Cortex of kidney (tissue), 1 donor: Measurements from ENCODE around the gene RHD.
"Not testable (repeated sequence)": the region's sequence is repeated elsewhere in the genome, so short reads cannot be mapped to it uniquely, and the experiment has no call there.

ENCODE experiments used
- DNase-seq: peaks from one replicate; lab custom pipeline; 2025; lab: John Stamatoyannopoulos, UW

RHD gene

DNA sequence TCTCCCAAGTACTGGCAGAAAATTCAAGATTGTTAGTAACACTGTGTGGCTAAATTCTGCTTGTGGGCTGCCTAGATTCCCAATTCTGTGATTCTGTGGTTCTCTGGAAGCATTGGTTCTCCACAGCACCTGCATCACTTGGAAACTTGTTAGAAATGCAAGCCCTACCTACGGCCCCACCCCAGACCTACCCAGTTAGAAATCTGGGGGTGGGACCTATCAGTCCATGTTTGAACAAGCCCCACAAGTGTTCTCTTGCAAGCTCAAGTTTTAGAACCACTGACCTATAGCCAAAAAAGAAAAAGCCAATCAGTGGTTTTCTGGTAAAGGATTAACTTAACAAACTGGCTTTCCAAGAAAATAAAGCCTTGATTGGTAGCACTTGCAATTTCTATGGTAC, 35.9 kb downstream of the RHD start:
- not testable (repeated sequence) for DNase-seq

DNA sequence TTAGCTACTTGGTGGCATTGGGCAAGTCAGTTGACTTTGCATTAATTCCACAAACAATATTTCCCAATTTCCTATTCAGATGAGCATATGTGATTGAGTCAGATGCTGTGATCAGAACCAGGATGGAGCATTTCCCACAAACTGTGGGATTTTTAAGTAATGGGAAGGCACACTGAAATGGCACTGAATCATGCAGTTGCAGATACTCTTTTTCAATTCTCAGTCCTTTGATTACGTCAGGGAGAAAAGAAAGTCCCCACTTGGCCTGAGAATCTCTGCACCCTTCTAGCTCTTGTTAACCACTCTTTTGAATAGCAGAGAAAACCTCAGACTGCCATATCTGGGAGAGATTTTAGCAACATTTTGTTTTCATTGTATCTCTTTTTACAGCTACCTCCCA, 36.8 kb downstream of the RHD start:
- DNase-seq: not testable (repeated sequence)

DNA sequence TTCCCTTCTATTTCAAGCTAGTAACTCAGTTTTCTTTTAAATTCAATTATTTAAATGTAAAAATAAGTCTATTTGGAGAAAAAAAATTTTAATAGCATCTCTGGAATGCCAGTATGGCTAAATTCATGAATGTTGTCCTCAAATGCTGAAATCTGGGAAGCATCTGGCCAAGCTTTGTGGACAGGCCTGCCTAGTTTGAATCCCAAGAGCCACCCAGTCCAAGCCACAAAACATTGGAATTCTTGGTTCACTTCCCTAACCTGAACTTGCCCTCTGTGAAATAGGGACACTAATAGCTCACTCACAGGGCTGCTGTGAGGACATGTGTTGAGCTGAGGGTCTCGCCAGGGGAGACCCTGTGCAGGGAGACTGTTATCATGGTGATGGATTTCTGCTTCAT, 37.2 kb downstream of the RHD start:
- DNase-seq: not testable (repeated sequence)

DNA sequence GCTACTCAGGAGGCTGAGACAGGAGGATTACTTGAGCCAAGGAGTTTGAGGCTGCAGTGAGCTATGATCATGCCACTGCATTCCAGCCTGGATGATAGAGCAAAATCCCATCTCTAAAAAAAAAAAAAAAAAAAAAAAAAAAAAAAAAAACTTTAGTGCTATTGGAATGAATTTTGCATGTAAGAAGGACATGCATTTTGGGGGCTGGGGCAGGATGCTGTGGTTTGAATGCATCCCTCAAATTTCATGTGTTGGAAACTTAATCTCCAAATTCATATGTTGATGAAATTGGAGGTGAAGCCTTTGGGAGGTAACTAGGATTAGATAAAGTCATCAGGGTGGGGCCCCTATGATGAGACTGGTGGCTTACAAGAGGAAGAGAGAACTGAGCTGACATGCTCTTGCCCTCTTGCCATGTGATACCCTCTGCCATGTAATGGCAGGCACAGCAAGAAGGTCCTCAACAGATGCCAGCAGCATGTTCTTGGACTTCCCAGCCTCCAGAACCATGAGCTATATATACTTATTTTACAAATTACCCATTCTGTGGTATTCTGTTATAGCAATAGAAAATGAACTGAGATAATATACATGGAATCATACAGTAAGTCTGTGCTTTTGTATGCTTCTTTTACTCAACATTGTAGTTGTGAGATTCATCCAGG, 40.6 kb downstream of the RHD start:
- DNase-seq: not testable (repeated sequence)

DNA sequence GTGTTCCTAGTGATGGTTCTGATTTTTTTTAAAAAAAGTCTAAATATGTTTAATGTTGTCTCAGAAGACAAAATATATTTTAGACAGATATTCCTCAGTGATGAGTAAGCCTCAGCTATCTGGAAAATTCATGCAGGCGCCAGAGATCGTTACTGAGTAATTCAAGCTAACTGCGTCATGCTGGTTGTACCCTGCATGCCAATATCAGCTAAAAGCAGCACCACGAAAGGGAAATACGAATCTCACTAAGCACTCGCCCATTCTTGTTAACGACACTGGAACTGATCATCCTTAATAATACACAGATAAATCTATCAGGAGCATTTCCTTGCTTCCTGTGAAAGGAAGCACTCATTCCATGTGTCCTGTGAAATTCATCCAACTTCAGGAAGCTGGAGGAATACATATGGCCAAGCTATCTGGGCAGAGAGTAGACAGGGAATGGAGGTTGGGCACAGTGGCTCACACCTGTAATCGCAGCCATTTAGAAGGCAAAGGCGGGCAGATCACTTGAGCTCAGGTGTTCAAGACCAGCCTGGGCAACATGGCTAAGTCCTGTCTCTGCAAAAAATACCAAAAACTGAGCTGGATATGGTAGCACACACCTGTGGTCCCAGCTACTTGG, 48.1 kb downstream of the RHD start:
- not testable (repeated sequence) for DNase-seq

DNA sequence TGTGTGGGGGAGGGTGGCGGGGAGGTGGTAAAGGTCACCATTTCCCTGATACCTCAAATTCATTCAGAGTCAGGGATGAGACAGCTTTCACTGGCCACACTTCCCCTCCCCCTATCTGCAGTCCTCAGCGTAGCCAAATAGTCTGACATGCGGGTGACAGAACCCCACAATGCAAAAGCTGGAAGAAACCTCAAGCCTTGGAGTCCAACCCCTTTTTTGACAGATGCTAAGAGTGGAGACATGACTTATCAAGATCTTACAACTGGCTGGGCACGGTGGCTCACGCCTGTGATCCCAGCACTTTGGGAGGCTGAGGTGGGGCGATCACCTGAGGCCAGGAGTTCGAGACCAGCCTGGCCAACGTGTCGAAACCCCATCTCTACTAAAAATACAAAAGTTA, 49.8 kb downstream of the RHD start:
- DNase-seq: not testable (repeated sequence)

DNA sequence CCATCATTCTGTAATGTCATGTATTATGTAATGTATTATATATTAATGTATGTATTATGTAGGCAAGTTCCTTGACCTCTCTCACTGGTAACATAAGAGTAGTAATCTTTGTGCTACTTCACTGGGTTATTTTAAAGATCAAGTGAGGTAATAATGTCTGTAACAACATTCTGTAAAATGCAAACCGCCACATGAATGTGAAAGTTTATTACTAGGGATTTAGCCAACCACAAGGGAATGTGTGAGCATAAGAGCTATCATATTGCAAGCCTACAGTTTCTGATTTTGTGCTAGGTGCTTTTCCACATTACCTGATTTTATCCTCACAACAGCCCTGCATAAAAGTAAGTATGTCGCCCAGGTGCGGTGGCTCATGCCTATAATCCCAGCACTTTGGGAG, 52.1 kb downstream of the RHD start:
- DNase-seq: not testable (repeated sequence)

DNA sequence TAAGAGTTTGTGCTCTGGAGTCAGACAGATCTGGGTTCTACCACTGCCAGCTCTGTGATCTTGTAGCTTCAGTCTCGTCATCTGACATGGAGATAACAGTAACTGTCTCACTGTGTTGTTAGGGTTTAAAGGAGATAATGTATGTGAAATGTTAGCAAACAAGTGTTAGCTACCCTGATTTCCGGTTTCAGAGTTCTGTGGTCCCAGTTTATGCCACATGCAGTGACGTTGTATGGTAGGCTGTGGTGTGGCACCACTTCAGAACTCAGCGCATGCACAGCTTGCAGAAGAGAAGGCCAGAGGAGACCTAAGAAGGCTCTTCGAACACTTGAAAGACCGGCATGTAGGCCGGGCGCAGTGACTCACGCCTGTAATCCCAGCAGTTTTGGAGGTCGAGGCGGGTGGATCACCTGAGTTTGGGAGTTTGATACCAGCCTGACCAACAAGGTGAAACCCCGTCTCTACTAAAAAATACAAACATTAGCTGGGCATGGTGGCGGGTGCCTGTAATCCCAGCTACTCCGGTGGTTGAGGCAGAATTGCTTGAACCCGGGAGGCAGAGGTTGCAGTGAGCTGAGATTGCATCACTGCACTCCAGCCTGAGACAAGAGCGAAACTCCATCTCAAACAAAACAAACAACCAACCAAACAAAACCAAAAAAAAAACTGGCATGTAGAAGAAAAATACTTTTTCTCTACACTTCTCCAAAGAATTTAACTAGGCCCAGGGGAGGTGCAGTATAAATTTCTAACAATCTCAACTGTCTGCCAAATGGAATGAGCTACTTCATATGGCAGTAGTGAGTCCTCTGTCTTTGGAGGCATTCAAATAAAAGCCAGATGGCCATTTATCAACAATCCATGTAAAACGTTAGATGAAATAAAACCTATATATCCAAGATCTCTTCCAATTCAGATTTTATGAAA, 55.8 kb downstream of the RHD start:
- not testable (repeated sequence) for DNase-seq

DNA sequence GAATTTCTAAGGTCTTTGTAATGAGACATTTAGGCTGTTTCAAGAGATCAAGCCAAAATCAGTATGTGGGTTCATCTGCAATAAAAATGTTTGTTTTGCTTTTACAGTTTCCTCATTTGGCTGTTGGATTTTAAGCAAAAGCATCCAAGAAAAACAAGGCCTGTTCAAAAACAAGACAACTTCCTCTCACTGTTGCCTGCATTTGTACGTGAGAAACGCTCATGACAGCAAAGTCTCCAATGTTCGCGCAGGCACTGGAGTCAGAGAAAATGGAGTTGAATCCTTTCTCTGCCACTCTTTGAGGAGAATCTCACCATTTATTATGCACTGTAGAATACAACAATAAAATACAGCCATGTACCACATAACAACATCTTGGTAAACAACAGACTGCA, 56.5 kb downstream of the RHD start:
- not testable (repeated sequence) for DNase-seq

DNA sequence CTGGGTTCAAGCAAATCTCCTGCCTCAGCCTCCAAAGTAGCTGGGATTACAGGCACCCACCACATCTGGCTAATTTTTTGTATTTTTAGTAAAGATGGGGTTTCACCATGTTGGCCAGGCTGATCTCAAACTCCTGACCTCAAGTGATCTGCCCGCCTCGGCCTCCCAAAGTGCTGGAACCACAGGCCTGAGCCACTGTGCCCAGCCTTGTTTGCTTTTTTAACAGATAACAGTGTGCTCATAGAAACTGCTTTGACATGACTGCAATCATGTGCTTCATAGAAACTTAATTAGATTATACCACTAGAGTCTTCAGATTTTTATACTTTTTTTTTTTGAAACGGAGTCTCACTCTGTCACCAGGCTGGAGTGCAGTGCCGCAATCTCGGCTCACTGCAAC, 57.0 kb downstream of the RHD start:
- not testable (repeated sequence) for DNase-seq

DNA sequence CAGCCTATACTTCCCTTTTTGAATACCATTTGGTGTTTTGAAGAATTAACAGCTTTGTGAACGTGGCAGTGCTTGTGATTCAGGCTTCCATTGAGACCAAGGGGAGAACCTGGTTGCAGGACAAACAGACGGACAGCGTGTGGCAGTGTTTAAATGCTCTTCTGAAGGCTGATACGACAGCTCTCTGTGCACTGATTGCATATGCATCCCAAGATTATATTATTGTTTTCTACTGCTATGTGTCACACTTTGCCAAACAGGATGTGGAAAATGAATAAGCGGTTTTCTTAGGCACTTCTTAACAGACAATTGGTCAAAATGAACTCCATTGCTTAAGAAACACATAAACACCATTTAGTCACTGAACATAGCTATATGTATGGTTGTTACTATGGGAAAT, 57.6 kb downstream of the RHD start:
- DNase-seq: not testable (repeated sequence)

DNA sequence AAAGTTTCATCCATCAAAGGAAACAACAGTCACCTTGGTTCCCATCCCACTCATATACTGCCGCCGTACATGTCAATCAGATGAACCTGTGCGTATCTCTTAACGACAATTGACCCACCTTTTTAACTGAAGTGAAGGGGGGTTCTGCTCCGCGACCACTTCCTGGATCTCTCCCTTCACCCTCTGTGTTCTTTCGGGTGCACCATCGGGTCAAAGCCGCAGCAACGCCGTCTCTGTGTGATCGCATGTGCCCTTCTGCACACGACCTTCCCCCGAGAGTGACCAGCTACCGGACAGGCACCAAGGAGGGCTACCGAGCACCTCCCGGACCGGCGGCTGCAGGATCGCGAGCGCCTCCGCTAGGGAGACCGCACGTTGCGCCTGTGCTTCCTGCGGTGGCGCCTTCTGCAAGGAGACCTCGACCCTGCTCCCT, 64.6 kb downstream of the RHD start:
- not testable (repeated sequence) for DNase-seq

DNA sequence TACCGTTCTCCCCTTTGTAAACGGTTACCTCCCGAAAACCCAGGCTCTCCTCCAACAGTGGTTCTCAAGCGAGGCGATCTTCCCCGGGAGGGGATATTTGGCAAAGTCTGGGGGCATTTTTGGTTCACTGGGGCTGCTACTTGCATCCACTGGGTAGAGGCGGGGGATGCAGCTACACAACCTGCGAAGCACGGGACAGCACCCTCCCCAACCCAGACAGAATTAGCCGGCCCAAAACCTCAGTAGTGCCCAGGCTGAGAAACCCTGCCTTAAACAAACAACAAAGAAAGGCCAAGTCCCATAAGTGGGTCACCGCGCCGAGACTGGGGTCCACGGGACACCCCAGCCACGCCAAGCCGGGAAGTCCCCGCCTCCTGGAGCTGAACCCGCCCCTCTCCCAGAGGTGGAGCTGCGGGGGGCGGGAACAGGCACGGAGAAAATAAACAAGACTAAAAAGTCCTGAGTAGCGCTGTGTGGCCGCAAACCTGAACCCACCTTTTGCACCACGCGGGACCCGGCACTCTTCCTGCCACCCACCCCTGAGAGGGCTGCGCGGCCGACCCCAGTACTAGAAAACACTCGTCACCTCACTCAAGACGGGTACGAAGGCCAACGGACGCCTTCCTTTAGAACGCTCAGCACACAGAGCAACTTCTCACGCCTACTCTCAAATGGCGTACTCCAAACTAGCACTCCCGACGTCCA, 65.3 kb downstream of the RHD start:
- DNase-seq: not testable (repeated sequence)

DNA sequence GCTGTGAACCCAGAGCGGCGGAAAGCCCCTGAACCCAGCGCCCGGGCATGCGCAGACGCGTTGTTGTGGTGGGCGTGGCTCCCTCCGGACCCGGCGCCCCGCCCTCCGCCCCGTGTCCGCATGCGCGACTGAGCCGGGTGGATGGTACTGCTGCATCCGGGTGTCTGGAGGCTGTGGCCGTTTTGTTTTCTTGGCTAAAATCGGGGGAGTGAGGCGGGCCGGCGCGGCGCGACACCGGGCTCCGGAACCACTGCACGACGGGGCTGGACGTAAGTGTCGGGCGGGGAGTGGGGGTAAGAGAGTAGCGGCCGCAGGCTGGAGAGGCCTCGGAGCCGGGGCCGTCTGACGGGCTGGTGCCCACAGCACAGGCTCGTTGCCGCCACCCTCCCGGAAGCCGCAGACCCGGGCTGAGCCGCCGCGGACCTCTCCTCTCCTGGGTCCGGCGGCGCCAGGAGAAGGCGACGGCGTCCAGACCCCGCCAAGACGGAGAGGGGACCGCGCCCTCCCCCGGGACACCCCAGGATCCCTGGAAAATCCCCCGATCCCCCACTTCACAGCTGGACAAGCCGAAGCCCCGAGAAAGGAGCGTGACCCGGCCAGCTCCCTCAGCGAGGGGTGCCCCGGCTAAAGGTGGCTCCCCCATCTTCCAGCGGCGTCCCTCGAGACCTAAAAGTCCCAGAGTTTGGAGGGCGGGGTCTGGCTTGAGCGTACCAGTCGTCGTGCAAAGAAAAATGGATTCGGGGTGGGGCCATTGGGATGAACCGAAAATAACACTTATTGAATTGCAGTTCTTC, 66.1 kb downstream of the RHD start, which contains the start of gene TMEM50A:
Gene TMEM50A (plus strand): TSS at position 147 of the 794 bp plus-strand sequence. CDS start 2,153 bp downstream, outside the sequence.
- DNase-seq: no peak

DNA sequence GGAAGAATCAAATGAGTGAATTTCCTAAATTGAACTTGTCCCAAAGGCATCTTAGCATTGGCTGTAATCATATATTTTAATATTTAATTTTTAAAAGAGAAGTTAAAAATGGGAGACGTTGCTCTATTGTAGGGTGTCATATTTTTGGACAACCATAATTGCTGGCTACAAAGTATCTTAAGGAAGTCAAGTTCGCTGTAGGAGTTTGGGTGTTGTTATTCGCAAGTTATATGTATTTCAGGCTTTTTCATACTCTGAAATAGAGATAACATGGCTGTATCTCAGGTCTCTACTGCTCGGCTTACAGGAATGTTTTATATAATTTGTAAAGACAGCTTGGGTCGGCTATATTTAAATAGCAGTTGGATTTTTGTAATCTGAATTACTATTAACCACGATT, 66.7 kb downstream of the RHD start:
- no peak for DNase-seq

DNA sequence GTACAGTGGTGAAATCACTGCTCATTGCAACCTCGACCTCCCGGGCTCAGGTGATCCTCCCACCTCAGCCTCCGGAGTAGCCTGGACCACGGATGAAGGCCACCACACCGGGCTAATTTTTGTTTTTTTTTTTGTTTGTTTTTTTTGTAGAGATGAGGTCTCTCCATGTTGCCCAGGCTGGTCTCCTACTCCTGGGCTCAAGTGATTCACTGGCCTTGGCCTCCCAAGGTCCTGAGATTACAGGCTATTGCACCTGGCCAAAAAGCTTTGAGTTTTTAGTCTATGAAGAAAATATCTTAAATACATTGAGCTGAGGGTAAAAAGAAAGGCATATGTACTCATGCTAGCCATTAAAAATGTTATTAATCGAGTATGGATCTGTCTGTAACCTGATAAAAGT, 69.4 kb downstream of the RHD start:
- no peak for DNase-seq

DNA sequence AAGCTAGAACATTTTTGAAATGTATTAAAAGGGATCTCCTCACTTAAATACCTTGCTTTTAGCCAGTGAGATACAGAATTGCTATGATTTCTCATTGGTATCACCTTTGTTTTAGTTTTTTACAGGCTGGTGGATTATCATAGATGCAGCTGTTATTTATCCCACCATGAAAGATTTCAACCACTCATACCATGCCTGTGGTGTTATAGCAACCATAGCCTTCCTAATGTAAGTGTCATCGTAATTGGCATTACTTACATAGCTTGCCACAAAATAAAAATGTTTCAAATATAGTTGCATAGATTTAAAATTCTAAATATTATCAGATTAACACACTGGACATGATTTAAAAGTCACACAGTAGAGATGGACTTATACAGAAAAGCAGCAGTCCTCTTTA, 70.5 kb downstream of the RHD start:
- DNase-seq: no peak

DNA sequence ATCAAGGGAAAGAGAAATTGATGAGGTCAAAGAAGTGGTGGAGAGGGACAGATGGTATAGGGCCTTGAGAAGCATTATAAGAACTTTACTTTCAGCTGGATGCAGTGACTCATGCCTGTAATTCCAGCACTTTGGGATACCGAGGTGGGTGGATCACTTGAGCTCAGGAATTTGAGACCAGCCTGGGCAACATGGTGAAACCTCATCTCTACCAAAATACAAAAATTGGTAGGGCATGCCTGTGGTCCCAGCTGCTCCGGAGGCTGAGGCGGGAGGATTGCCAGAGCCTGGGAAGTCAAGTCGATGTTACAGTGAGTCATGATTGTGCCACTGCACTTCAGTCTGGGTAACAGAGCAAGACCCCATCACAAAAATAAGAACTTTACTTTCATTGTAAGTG, 71.6 kb downstream of the RHD start:
- DNase-seq: no peak

DNA sequence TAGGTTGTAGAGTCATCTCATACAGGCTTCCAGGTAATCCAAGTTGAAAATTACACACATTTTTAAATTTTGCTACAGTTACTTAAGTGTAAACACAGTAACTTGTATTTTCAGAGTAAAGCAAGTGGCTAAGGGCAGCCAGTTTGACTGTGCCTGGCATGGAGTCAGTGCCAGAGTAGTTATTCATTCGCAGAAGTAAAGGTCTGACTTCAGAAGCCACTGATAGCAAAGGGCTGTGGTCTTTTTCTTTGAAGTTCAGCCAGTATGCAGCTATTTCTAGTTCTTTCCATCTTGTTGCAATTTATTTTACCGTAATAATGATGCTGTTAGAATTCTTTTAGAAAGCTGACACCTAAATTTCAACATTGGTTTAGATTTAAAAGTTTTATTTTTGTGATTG, 75.2 kb downstream of the RHD start:
- no peak for DNase-seq

DNA sequence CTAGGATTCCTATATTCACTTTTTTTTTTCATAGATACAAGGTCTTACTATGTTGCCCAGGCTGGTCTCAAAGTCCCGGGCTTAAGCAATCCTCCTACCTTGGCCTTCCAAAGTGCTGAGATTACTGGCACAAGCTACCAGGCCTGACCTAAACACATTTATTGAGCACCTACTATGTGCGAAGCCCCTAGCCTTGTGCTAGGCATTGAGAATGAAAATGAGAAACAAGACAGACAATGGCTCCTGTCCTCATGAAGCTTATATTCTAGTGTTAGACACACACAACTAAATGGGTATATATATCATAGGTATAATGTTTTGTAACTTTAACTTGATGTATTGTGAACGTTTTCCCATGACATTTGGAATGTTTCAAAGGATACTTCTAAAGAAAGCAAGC, 77.3 kb downstream of the RHD start:
- no peak for DNase-seq

DNA sequence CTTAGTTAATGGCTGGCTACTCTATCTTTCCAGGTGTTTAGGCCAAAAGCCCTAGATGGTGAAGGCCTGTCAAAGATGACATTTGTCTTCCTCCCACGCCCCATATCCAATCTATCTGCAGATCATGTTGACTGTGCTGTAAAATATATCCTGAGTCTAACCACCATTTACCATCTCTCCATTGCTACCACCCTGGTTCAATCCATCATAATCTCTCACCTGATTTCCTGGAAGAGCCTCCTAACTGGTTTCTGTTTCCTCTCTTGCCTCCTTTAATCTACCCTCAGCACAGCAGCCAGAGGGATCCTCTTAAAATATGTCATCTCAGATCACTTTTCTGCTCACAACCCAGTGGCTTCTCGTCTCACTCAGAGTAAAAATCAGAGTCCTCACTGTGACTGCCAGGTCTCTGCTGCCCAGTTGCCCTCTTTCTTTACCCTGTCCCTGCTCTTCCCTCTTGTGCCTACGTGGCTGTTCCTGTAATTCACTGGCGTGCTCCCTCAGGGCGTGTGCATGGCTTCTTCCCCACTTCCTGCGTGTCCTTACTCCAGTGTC, 83.6 kb downstream of the RHD start:
- no peak for DNase-seq
